H9 (cell line): Measurements from ENCODE around the gene STAC. TPM values are rescaled to one million over a fixed set of nuclear protein-coding genes. Genes with fewer than 3 reads are reported as not detected.

Experiments
- DNase-seq: peaks from one replicate; pipeline ENCODE4 v3.0.0-alpha.2; 2017
- H2AFZ ChIP-seq: one replicate; pipeline ENCODE4 v1.6.1; 2013; ENCODE audit warnings: mild to moderate bottlenecking, low read length, control low read depth, moderate library complexity
- H2AK5ac ChIP-seq: 2 replicates; pipeline ENCODE4 v1.6.1; 2013; ENCODE audit warnings: low read length, control low read depth, mixed read lengths; ENCODE audit not compliant: insufficient read length
- H2BK120ac ChIP-seq: one replicate; pipeline ENCODE4 v1.6.1; 2013; ENCODE audit warnings: low read depth, mild to moderate bottlenecking, low read length, control low read depth, inconsistent platforms; ENCODE audit not compliant: poor library complexity, severe bottlenecking
- H2BK12ac ChIP-seq: 2 replicates; pipeline ENCODE4 v1.6.1; 2013; ENCODE audit warnings: low read length, control low read depth, mixed read lengths, low read depth; ENCODE audit not compliant: insufficient read length
- H2BK15ac ChIP-seq: 2 replicates; pipeline ENCODE4 v1.6.1; 2013; ENCODE audit warnings: low read depth, low read length, control low read depth
- H2BK20ac ChIP-seq: one replicate; pipeline ENCODE4 v1.6.1; 2013; ENCODE audit warnings: low read depth, mild to moderate bottlenecking, low read length, control low read depth, inconsistent platforms; ENCODE audit not compliant: poor library complexity, severe bottlenecking
- H2BK5ac ChIP-seq: 2 replicates; pipeline ENCODE4 v1.6.1; 2013; ENCODE audit warnings: low read length, control low read depth, mixed read lengths; ENCODE audit not compliant: insufficient read length
- H3K14ac ChIP-seq: 2 replicates; pipeline ENCODE4 v1.6.1; 2013; ENCODE audit warnings: low read length, control low read depth; ENCODE audit not compliant: insufficient read depth
- H3K18ac ChIP-seq: 2 replicates; pipeline ENCODE4 v1.6.1; 2013; ENCODE audit warnings: low read depth, mild to moderate bottlenecking, mixed read lengths, low read length, control low read depth; ENCODE audit not compliant: insufficient read length
- H3K23ac ChIP-seq: 2 replicates; pipeline ENCODE4 v1.6.1; 2013; ENCODE audit warnings: low read length, control low read depth, mixed read lengths, low read depth; ENCODE audit not compliant: insufficient read length
- H3K23me2 ChIP-seq: 2 replicates; pipeline ENCODE4 v1.6.1; 2013; ENCODE audit warnings: low read depth, mild to moderate bottlenecking, mixed read lengths, low read length, control low read depth; ENCODE audit not compliant: insufficient read length, poor library complexity, severe bottlenecking
- H3K27ac ChIP-seq: 2 replicates; pipeline ENCODE4 v1.5.1; 2013; ENCODE audit warnings: low read length, control low read depth, mixed read lengths, low read depth; ENCODE audit not compliant: insufficient read length
- H3K27me3 ChIP-seq: 2 replicates; pipeline ENCODE4 v1.6.1; 2013; ENCODE audit warnings: low read length, control low read depth, inconsistent platforms; ENCODE audit not compliant: insufficient read depth
- H3K4ac ChIP-seq: 2 replicates; pipeline ENCODE4 v1.6.1; 2013; ENCODE audit warnings: low read depth, mild to moderate bottlenecking, control low read depth, inconsistent platforms, low read length, moderate library complexity
- H3K4me1 ChIP-seq: 2 replicates; pipeline ENCODE4 v1.6.1; 2013; ENCODE audit warnings: low read length, control low read depth, inconsistent platforms; ENCODE audit not compliant: insufficient read depth
- H3K4me2 ChIP-seq: 2 replicates; pipeline ENCODE4 v1.6.1; 2013; ENCODE audit warnings: low read length, control low read depth, mixed read lengths; ENCODE audit not compliant: insufficient read length, insufficient read depth
- H3K56ac ChIP-seq: 2 replicates; pipeline ENCODE4 v1.6.1; 2013; ENCODE audit warnings: low read depth, mild to moderate bottlenecking, mixed read lengths, low read length, control low read depth; ENCODE audit not compliant: insufficient read length
- H3K79me1 ChIP-seq: 2 replicates; pipeline ENCODE4 v1.6.1; 2013; ENCODE audit warnings: low read depth, mild to moderate bottlenecking, moderate library complexity, low read length, control low read depth, inconsistent platforms; ENCODE audit not compliant: insufficient read depth, poor library complexity, severe bottlenecking
- H3K79me2 ChIP-seq: 2 replicates; pipeline ENCODE4 v1.6.1; 2013; ENCODE audit warnings: low read length, control low read depth, inconsistent platforms; ENCODE audit not compliant: insufficient read depth
- H3K9ac ChIP-seq: 2 replicates; pipeline ENCODE4 v1.6.1; 2013; ENCODE audit warnings: low read length, control low read depth, mixed read lengths; ENCODE audit not compliant: insufficient read length; ENCODE audit errors: extremely low read depth
- H3K9me3 ChIP-seq: one replicate; pipeline ENCODE4 v1.6.1; 2013; ENCODE audit warnings: low read depth, low read length, inconsistent platforms; ENCODE audit not compliant: control insufficient read depth
- H3T11ph ChIP-seq: one replicate; pipeline ENCODE4 v1.6.1; 2013; ENCODE audit warnings: mild to moderate bottlenecking, low read length, control low read depth, inconsistent platforms
- H4K20me1 ChIP-seq: one replicate; pipeline ENCODE4 v1.6.1; 2013; ENCODE audit not compliant: control insufficient read depth, insufficient read length, insufficient read depth
- H4K5ac ChIP-seq: 2 replicates; pipeline ENCODE4 v1.6.1; 2013; ENCODE audit warnings: low read depth, mild to moderate bottlenecking, mixed read lengths, low read length, control low read depth; ENCODE audit not compliant: insufficient read length
- H4K8ac ChIP-seq: replicated peaks from 2 replicates; pipeline ENCODE4 v1.6.1; 2013; ENCODE audit warnings: low read length, control low read depth, mixed read lengths, low read depth; ENCODE audit not compliant: insufficient read length
- H4K91ac ChIP-seq: 2 replicates; pipeline ENCODE4 v1.6.1; 2013; ENCODE audit warnings: low read depth, mild to moderate bottlenecking, moderate library complexity, mixed read lengths, low read length, control low read depth; ENCODE audit not compliant: insufficient read length
- H3K27ac Mint-ChIP-seq, 3 experiments: 2 replicates in 2 of 3; 3 replicates in 1 of 3; pipeline ENCODE4 v1.8.0; 2020 to 2021; ENCODE audit warnings: mixed read lengths in 3 of 3, mild to moderate bottlenecking in 1 of 3, moderate library complexity in 1 of 3
- H3K27me3 Mint-ChIP-seq: 2 replicates; pipeline ENCODE4 v1.8.0; 2021; ENCODE audit warnings: low read depth, mild to moderate bottlenecking, moderate library complexity, mixed read lengths
- H3K36me3 Mint-ChIP-seq, 3 experiments: 2 replicates in 2 of 3; 3 replicates in 1 of 3; pipeline ENCODE4 v1.8.0; 2020 to 2021; ENCODE audit warnings: low read depth in 3 of 3, mixed read lengths in 3 of 3; ENCODE audit not compliant: insufficient read depth in 1 of 3
- H3K4me1 Mint-ChIP-seq, 2 experiments: 2 replicates each; pipeline ENCODE4 v1.8.0; 2020; ENCODE audit warnings: mixed read lengths in 2 of 2
- H3K4me3 Mint-ChIP-seq, 2 experiments: 2 replicates in 1 of 2; 3 replicates in 1 of 2; pipeline ENCODE4 v1.8.0; 2020 to 2021; ENCODE audit warnings: mild to moderate bottlenecking in 2 of 2, mixed read lengths in 2 of 2, moderate library complexity in 1 of 2
- H3K9me3 Mint-ChIP-seq, 2 experiments: 2 replicates in 1 of 2; 3 replicates in 1 of 2; pipeline ENCODE4 v1.8.0; 2020; ENCODE audit warnings: mild to moderate bottlenecking in 2 of 2, mixed read lengths in 2 of 2, moderate library complexity in 1 of 2
- CTCF ChIP-seq: fragments of 200-600 bp; sonication (generic); conservative IDR thresholded peaks from 3 replicates; pipeline ENCODE4 v1.8.0; 2021; ENCODE audit warnings: antibody characterized with exemption, mild to moderate bottlenecking
- WGBS: extraction: QIAGEN DNeasy Blood & Tissue Kit; methylation state at CpG from one replicate; pipeline ENCODE4 v1.1.7; 2013; ENCODE audit warnings: missing lambda C conversion rate, low lambda C conversion rate, mixed read lengths; ENCODE audit not compliant: insufficient read length; ENCODE audit errors: extremely low coverage; 5-methylcytosine and 5-hydroxymethylcytosine counted together
- total RNA-seq: library from RNA; stranded (reverse); gene quantifications from 2 replicates; pipeline ENCODE4 v1.2.1, GENCODE V29; 2021

The STAC gene
- total RNA-seq, 1 experiment from 2014 or later: 3.0 TPM

GRCh38 chr3:36362973-36363372, 17.3 kb upstream of the STAC start:
- no peak overlapping the region for H2BK5ac ChIP-seq

More at GRCh38 chr3:36362973-36363372, 17.3 kb upstream of the STAC start:
- no peaks in the 10 kb centered on the region for H3K36me3 Mint-ChIP-seq
- Histone ChIP-seq H3K23me2 (no peaks in the 10 kb centered on the region), H3K9me3 (no peaks in the 10 kb centered on the region), H4K20me1 (no peaks in the 10 kb centered on the region), H4K8ac (no peak overlapping the region), H3K9ac (no peak overlapping the region), H2BK20ac (no peak overlapping the region), H3K4ac (no peak overlapping the region), H2BK12ac (no peak overlapping the region), H3K4me1 (no peaks in the 10 kb centered on the region; the same call in 1 of the 2 replicates), H3K79me1 (no peaks in the 10 kb centered on the region), H4K91ac (no peak overlapping the region), H4K5ac (no peak overlapping the region), H2AK5ac (no peak overlapping the region), H3K27me3 (no peaks in the 10 kb centered on the region), H3K18ac (no peak overlapping the region), H3K14ac (no peak overlapping the region), H3K79me2 (no peaks in the 10 kb centered on the region), H2BK120ac (no peak overlapping the region), H3K27ac (no peak overlapping the region), H3K56ac (no peak overlapping the region), H2AFZ (no peak overlapping the region), H3T11ph (no peak overlapping the region), H2BK15ac (no peak overlapping the region), H3K23ac (no peak overlapping the region), H3K4me2 (no peak overlapping the region)
- peak; percentile 36 for DNase-seq
- no peaks in the 10 kb centered on the region for H3K27me3 Mint-ChIP-seq
- H3K4me3 Mint-ChIP-seq: no peak overlapping the region
- no peak for TF ChIP-seq CTCF
- peaks cover 17 to 22% of the 10 kb centered on the region in 2 experiments for H3K4me1 Mint-ChIP-seq
- H3K27ac Mint-ChIP-seq: peak overlapping the region; percentile 28 to 65 (median 41); a peak in 5 of 7 replicates
- no CpG with 5 or more reads among the region's 2 CpGs for WGBS
- H3K9me3 Mint-ChIP-seq: peaks cover 0 to 9% of the 10 kb centered on the region in 2 experiments; a peak in 3 of 5 replicates
